C4-2B (cell line): Measurements from ENCODE around the gene HBZ.

Experiments
- CTCF ChIP-seq: fragments of 450-650 bp; conservative IDR thresholded peaks from 2 replicates; pipeline ENCODE4 v1.5.1; 2017; ENCODE audit warnings: mild to moderate bottlenecking
- ZFX ChIP-seq: fragments of 450-650 bp; IDR thresholded peaks from 2 replicates; pipeline ENCODE4 v1.6.1; 2017

GRCh38 chr16:119835-120491, 32.5 kb upstream of the HBZ start:
- no peak for TF ChIP-seq CTCF
- no peak for TF ChIP-seq ZFX
